Natural killer cell (primary cell): ENCODE results near the gene GDF15. TPM values are rescaled to one million over a fixed set of nuclear protein-coding genes. Genes with fewer than 3 reads are reported as not detected.

Experiments used
- ATAC-seq, 3 donors: fragments of 150-1000 bp in 2 of 3; fragments of 200-7000 bp in 1 of 3; cut with Tn5 transposase; 1 replicate in 1 of 3; 2 replicates in 2 of 3; pipeline ENCODE4 v1.10.0; 2021; ENCODE audit warnings: mild to moderate bottlenecking in 2 of 3, moderate library complexity in 2 of 3
- DNase-seq, 2 donors: peaks; one replicate each; pipeline versions ENCODE4 v3.0.0 to v3.0.0-alpha.2; 2013 to 2021; ENCODE audit warnings: mixed read lengths in 1 of 2
- H3K27ac ChIP-seq: one replicate; pipeline ENCODE4 v1.5.1; 2013; ENCODE audit warnings: mild to moderate bottlenecking, low read length
- H3K27me3 ChIP-seq: one replicate; pipeline ENCODE4 v1.6.1; 2013; ENCODE audit warnings: low read length; ENCODE audit not compliant: control insufficient read depth, insufficient read depth
- H3K36me3 ChIP-seq: one replicate; pipeline ENCODE4 v1.6.1; 2013; ENCODE audit warnings: low read length; ENCODE audit not compliant: control insufficient read depth, insufficient read depth
- H3K4me1 ChIP-seq: one replicate; pipeline ENCODE4 v1.6.1; 2013; ENCODE audit warnings: low read length; ENCODE audit not compliant: control insufficient read depth, insufficient read depth
- H3K4me3 ChIP-seq: one replicate; pipeline ENCODE4 v1.5.1; 2013; ENCODE audit warnings: low read length
- H3K9me3 ChIP-seq: one replicate; pipeline ENCODE4 v1.6.1; 2013; ENCODE audit warnings: low read length; ENCODE audit not compliant: control insufficient read depth, insufficient read depth
- H3K27ac Mint-ChIP-seq, 2 donors: one replicate each; pipeline ENCODE4 v1.8.0; 2022; ENCODE audit warnings: mild to moderate bottlenecking in 2 of 2, mixed read lengths in 2 of 2, moderate library complexity in 1 of 2
- H3K27me3 Mint-ChIP-seq, 2 donors: one replicate each; pipeline ENCODE4 v1.8.0; 2022; ENCODE audit warnings: low read depth in 2 of 2, mixed read lengths in 2 of 2
- H3K36me3 Mint-ChIP-seq: one replicate; pipeline ENCODE4 v1.8.0; 2022; ENCODE audit warnings: mixed read lengths
- H3K4me1 Mint-ChIP-seq, 2 donors: one replicate each; pipeline ENCODE4 v1.8.0; 2022; ENCODE audit warnings: mixed read lengths in 2 of 2
- H3K4me3 Mint-ChIP-seq: one replicate; pipeline ENCODE4 v1.8.0; 2022; ENCODE audit warnings: mild to moderate bottlenecking, moderate library complexity, mixed read lengths
- H3K9me3 Mint-ChIP-seq, 2 donors: one replicate each; pipeline ENCODE4 v1.8.0; 2022; ENCODE audit warnings: mixed read lengths in 2 of 2
- WGBS: methylation state at CpG from one replicate; pipeline ENCODE4 v1.1.7; 2013; ENCODE audit warnings: missing lambda C conversion rate; ENCODE audit not compliant: insufficient coverage; 5-methylcytosine and 5-hydroxymethylcytosine counted together
- intact Hi-C: fragments of 100-400 bp; cut with micrococcal nuclease; formaldehyde crosslinking; loops from one replicate; pipeline ENCODE4 v1.14.2; 2022
- total RNA-seq, 4 donors: library from RNA; stranded (reverse); fragments of 120-200 nt in 1 of 4; gene quantifications; one replicate each; pipeline versions ENCODE4 v1.2.3 to v1.2.4, GENCODE V29; 2013 to 2022
- TF ChIP-seq, protein P1 (sequence below): fragments of 200-600 bp; IDR thresholded peaks from one replicate; pipeline ENCODE4 v1.8.0; 2022; ENCODE audit warnings: antibody characterized with exemption

The GDF15 gene
- total RNA-seq, 3 donors from 2014 or later (not counting 1 experiment from before 2014, with no cell fraction given): 0.85 to 1.5 TPM; not detected in 1

DNA sequence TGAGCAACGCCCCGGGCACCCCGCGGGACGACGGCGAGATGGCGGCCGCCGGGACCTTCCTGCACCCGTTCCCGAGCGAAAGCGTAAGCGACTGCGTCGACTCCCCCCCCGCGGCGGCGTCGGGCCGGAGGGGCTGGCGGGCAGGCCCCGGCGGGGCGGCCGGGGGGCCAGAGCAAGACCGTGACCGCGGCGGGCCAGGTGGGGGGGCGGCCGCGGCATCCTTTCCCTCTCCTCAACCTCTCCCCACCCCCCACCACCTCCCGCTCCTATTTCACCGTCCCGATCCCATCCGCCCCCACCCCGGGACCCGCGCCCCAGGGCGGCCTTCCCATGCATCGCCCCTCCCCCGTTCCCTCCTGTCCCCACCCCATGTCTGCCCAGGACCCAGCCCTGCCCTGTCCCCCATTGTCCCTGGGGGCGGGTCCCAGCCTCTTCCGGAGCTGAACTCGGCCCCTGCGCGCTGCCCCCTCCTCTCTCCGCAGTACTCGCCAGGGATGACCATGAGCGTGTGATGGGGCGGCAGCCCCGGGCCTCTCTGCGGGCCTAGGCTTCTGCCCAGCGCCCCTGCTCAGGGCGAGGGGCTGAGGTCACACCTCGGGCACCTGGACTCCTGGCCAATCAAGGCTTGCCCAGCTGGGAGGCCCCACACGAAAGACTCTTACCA is 47.9 kb downstream of the GDF15 start:
- Mint-ChIP-seq H3K27ac (peak overlapping the region in 1 of 2 donors; percentile 76), H3K4me3 (peak overlapping the region; percentile 68), H3K36me3 (no peaks in the 10 kb centered on the region), H3K4me1 (peaks cover 0 to 34% of the 10 kb centered on the region in 2 donors), H3K27me3 (no peaks in the 10 kb centered on the region), H3K9me3 (no peaks in the 10 kb centered on the region)
- Histone ChIP-seq H3K4me1 (peaks cover 64% of the 10 kb centered on the region), H3K36me3 (peaks cover 6% of the 10 kb centered on the region), H3K4me3 (no peak overlapping the region), H3K27ac (no peak overlapping the region), H3K27me3 (no peaks in the 10 kb centered on the region), H3K9me3 (no peaks in the 10 kb centered on the region)
- intact Hi-C loops: no loop called here
- DNase-seq: peak in 1 of 2 donors; percentile 44
- ATAC-seq: no peak
- 26% methylated on average over 54 of the region's 60 CpGs for WGBS
- TF ChIP-seq, protein P1, sequence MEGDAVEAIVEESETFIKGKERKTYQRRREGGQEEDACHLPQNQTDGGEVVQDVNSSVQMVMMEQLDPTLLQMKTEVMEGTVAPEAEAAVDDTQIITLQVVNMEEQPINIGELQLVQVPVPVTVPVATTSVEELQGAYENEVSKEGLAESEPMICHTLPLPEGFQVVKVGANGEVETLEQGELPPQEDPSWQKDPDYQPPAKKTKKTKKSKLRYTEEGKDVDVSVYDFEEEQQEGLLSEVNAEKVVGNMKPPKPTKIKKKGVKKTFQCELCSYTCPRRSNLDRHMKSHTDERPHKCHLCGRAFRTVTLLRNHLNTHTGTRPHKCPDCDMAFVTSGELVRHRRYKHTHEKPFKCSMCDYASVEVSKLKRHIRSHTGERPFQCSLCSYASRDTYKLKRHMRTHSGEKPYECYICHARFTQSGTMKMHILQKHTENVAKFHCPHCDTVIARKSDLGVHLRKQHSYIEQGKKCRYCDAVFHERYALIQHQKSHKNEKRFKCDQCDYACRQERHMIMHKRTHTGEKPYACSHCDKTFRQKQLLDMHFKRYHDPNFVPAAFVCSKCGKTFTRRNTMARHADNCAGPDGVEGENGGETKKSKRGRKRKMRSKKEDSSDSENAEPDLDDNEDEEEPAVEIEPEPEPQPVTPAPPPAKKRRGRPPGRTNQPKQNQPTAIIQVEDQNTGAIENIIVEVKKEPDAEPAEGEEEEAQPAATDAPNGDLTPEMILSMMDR: no peak

GRCh38 chr19:18434411-18435175 is 48.6 kb downstream of the GDF15 start:
- DNase-seq: no peak
- H3K4me3 Mint-ChIP-seq: peak overlapping the region; percentile 68
- H3K36me3 Mint-ChIP-seq: no peaks in the 10 kb centered on the region
- Histone ChIP-seq H3K4me3 (no peak overlapping the region), H3K27me3 (no peaks in the 10 kb centered on the region), H3K36me3 (peaks cover 6% of the 10 kb centered on the region), H3K9me3 (no peaks in the 10 kb centered on the region), H3K4me1 (peaks cover 59% of the 10 kb centered on the region), H3K27ac (no peak overlapping the region)
- TF ChIP-seq, protein P1: no peak
- ATAC-seq: no peak
- peaks cover 0 to 37% of the 10 kb centered on the region in 2 donors for H3K4me1 Mint-ChIP-seq
- no peaks in the 10 kb centered on the region for H3K27me3 Mint-ChIP-seq
- WGBS: 92% methylated on average over 20 of the region's 21 CpGs
- intact Hi-C loops: no loop called here
- no peaks in the 10 kb centered on the region for H3K9me3 Mint-ChIP-seq
- peak overlapping the region in 1 of 2 donors; percentile 76 for H3K27ac Mint-ChIP-seq

DNA sequence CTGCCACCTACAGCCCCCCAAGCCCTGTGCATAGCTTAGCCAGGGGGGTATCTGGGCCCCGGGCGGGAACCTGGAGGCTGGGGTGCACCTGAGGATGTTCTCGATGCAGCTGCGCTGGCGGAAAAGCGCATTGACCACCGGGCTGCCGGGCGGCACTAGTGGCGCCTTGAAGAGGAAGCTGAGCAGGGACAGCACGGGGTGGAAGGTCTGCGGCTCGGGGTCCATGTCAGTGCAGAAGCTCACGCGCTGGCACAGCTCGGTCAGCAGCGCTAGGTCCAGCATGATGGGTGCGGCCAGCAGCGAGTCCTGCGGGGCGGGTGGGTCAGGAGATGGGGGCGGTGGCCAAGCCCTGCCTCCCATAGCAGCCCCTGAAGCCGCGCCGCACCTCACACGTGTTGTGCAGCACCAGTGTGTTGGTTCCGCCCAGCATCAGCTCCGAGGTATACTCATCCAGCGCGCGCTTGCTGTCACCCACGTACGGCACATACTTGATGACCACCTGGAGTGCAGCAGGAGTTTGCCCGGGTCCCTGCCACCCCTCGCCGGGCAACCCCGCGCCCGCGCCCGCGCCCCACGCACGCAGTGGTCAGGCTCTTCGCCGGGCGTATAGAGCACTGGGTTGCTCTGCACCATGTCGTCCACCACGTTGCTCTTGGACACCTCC is 49.4 kb downstream of the GDF15 start:
- H3K36me3 Mint-ChIP-seq: no peaks in the 10 kb centered on the region
- Histone ChIP-seq H3K9me3 (no peaks in the 10 kb centered on the region), H3K4me1 (peaks cover 52% of the 10 kb centered on the region), H3K27me3 (no peaks in the 10 kb centered on the region), H3K27ac (no peak overlapping the region), H3K4me3 (no peak overlapping the region), H3K36me3 (peaks cover 6% of the 10 kb centered on the region)
- peaks cover 2 to 35% of the 10 kb centered on the region in 2 donors for H3K4me1 Mint-ChIP-seq
- intact Hi-C loops: no loop called here
- H3K9me3 Mint-ChIP-seq: no peaks in the 10 kb centered on the region
- H3K4me3 Mint-ChIP-seq: peak overlapping the region; percentile 47
- TF ChIP-seq, protein P1: no peak
- DNase-seq (no peak), ATAC-seq (no peak)
- WGBS: 95% methylated on average over 49 of the region's 49 CpGs
- no peak overlapping the region for H3K27ac Mint-ChIP-seq
- H3K27me3 Mint-ChIP-seq: no peaks in the 10 kb centered on the region
